ENCODE results near the gene KIAA1217.
"Not testable (repeated sequence)": the region's sequence is repeated elsewhere in the genome, so short reads cannot be mapped to it uniquely, and the experiment has no call there.

KIAA1217 gene

GRCh38 chr10:24331457-24331856 is 122.5 kb downstream of the KIAA1217 start:
- Mint-ChIP-seq H3K4me3 (no peak overlapping the region), H3K27me3 (no peaks in the 10 kb centered on the region), H3K36me3 (ENCODE audit: insufficient read depth) (no peaks in the 10 kb centered on the region), H3K9me3 (peaks cover 7 to 8% of the 10 kb centered on the region in 2 donors), H3K27ac (no peak overlapping the region), H3K4me1 (ENCODE audit: low read depth in 2 of 2) (no peaks in the 10 kb centered on the region)
- ATAC-seq (replicated peaks), result no peak
- no peak for DNase-seq

GRCh38 chr10:24333736-24334135 is 124.8 kb downstream of the KIAA1217 start:
- no peaks in the 10 kb centered on the region for H3K4me1 Mint-ChIP-seq (ENCODE audit: low read depth in 2 of 2)
- peaks cover 0 to 3% of the 10 kb centered on the region in 2 donors for H3K9me3 Mint-ChIP-seq
- no peak for ATAC-seq (replicated peaks)
- no peaks in the 10 kb centered on the region for H3K27me3 Mint-ChIP-seq
- DNase-seq, result no peak
- no peak overlapping the region for H3K4me3 Mint-ChIP-seq
- H3K36me3 Mint-ChIP-seq (ENCODE audit: insufficient read depth), result no peaks in the 10 kb centered on the region
- H3K27ac Mint-ChIP-seq, result no peak overlapping the region

GRCh38 chr10:24334279-24334939 is 125.5 kb downstream of the KIAA1217 start:
- ATAC-seq (replicated peaks), result no peak

GRCh38 chr10:24337723-24338122 is 128.8 kb downstream of the KIAA1217 start:
- not testable (repeated sequence) for H3K27ac Mint-ChIP-seq; H3K4me1 Mint-ChIP-seq (ENCODE audit: low read depth in 2 of 2); H3K27me3 Mint-ChIP-seq; H3K4me3 Mint-ChIP-seq; DNase-seq; ATAC-seq (replicated peaks); H3K9me3 Mint-ChIP-seq; H3K36me3 Mint-ChIP-seq (ENCODE audit: insufficient read depth)

More at GRCh38 chr10:24334279-24334939, 125.5 kb downstream of the KIAA1217 start:
- Mint-ChIP-seq H3K27me3 (no peaks in the 10 kb centered on the region), H3K36me3 (ENCODE audit: insufficient read depth) (no peaks in the 10 kb centered on the region), H3K9me3 (peaks cover 0 to 3% of the 10 kb centered on the region in 2 donors), H3K27ac (no peak overlapping the region), H3K4me1 (ENCODE audit: low read depth in 2 of 2) (no peaks in the 10 kb centered on the region), H3K4me3 (no peak overlapping the region)
- DNase-seq, result no peak

- H3K27ac Mint-ChIP-seq, result no peak overlapping the region
- DNase-seq, result no peak
Measured at GRCh38 chr10:24339387-24339786, 130.4 kb downstream of the KIAA1217 start.

GRCh38 chr10:24340446-24340845 is 131.5 kb downstream of the KIAA1217 start:
- DNase-seq (no peak), ATAC-seq (replicated peaks) (no peak)
- Mint-ChIP-seq H3K36me3 (ENCODE audit: insufficient read depth) (peaks cover 2% of the 10 kb centered on the region), H3K4me3 (no peak overlapping the region), H3K4me1 (ENCODE audit: low read depth in 2 of 2) (no peaks in the 10 kb centered on the region), H3K27me3 (no peaks in the 10 kb centered on the region), H3K27ac (no peak overlapping the region), H3K9me3 (peaks cover 7 to 8% of the 10 kb centered on the region in 2 donors)

More at GRCh38 chr10:24339387-24339786, 130.4 kb downstream of the KIAA1217 start:
- no peak for ATAC-seq (replicated peaks)
- Mint-ChIP-seq H3K9me3 (peaks cover 7 to 8% of the 10 kb centered on the region in 2 donors), H3K27me3 (no peaks in the 10 kb centered on the region), H3K4me1 (ENCODE audit: low read depth in 2 of 2) (no peaks in the 10 kb centered on the region), H3K4me3 (no peak overlapping the region), H3K36me3 (ENCODE audit: insufficient read depth) (no peaks in the 10 kb centered on the region)

- Mint-ChIP-seq H3K27ac (no peak overlapping the region), H3K4me1 (ENCODE audit: low read depth in 2 of 2) (no peaks in the 10 kb centered on the region)
- ATAC-seq (replicated peaks), result no peak
Measured at GRCh38 chr10:24340883-24341282, 131.9 kb downstream of the KIAA1217 start.

GRCh38 chr10:24341371-24341770 is 132.4 kb downstream of the KIAA1217 start:
- Mint-ChIP-seq H3K27ac (no peak overlapping the region), H3K4me1 (ENCODE audit: low read depth in 2 of 2) (no peaks in the 10 kb centered on the region), H3K4me3 (no peak overlapping the region), H3K36me3 (ENCODE audit: insufficient read depth) (peaks cover 2% of the 10 kb centered on the region), H3K27me3 (no peaks in the 10 kb centered on the region), H3K9me3 (peaks cover 7 to 8% of the 10 kb centered on the region in 2 donors)
- DNase-seq (no peak), ATAC-seq (replicated peaks) (no peak)

More at GRCh38 chr10:24340883-24341282, 131.9 kb downstream of the KIAA1217 start:
- Mint-ChIP-seq H3K4me3 (no peak overlapping the region), H3K27me3 (no peaks in the 10 kb centered on the region), H3K9me3 (peaks cover 7 to 8% of the 10 kb centered on the region in 2 donors), H3K36me3 (ENCODE audit: insufficient read depth) (peaks cover 2% of the 10 kb centered on the region)
- no peak for DNase-seq

- Mint-ChIP-seq H3K27ac (no peak overlapping the region), H3K36me3 (ENCODE audit: insufficient read depth) (peaks cover 2% of the 10 kb centered on the region), H3K9me3 (peaks cover 7 to 8% of the 10 kb centered on the region in 2 donors), H3K4me3 (no peak overlapping the region), H3K4me1 (ENCODE audit: low read depth in 2 of 2) (no peaks in the 10 kb centered on the region), H3K27me3 (no peaks in the 10 kb centered on the region)
- ATAC-seq (replicated peaks) (no peak), DNase-seq (no peak)
Measured at GRCh38 chr10:24341897-24342296, 133.0 kb downstream of the KIAA1217 start.

- Mint-ChIP-seq H3K4me1 (ENCODE audit: low read depth in 2 of 2) (no peaks in the 10 kb centered on the region), H3K4me3 (no peak overlapping the region), H3K36me3 (ENCODE audit: insufficient read depth) (peaks cover 2% of the 10 kb centered on the region), H3K27me3 (no peaks in the 10 kb centered on the region), H3K27ac (no peak overlapping the region), H3K9me3 (peaks cover 7 to 8% of the 10 kb centered on the region in 2 donors)
- ATAC-seq (replicated peaks) (no peak), DNase-seq (no peak)
Measured at GRCh38 chr10:24343686-24344085, 134.7 kb downstream of the KIAA1217 start.

DNA sequence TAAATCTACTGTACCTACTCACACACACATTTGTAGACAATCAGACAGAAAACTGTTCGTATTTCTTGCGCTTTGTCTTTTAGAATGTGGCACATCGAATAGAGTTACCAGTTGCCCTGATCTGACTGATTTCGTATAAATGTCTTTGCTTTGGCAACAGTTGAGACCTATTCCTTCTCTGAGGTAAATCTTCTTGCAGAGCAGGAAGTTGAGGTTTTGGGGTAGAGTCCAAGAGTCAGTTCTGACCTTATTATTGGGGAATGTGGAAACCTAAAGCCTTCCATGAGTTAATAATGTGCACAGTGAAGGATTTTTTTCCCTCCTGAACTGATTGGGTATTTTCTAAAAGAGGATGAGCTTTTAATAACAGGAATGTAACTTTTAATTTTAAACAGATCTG is 135.3 kb downstream of the KIAA1217 start:
- H3K4me1 Mint-ChIP-seq (ENCODE audit: low read depth in 2 of 2), result no peaks in the 10 kb centered on the region
- H3K36me3 Mint-ChIP-seq (ENCODE audit: insufficient read depth), result peaks cover 2% of the 10 kb centered on the region
- no peaks in the 10 kb centered on the region for H3K27me3 Mint-ChIP-seq
- no peak for ATAC-seq (replicated peaks)
- H3K27ac Mint-ChIP-seq, result no peak overlapping the region
- no peak for DNase-seq
- H3K9me3 Mint-ChIP-seq, result peaks cover 7 to 8% of the 10 kb centered on the region in 2 donors
- H3K4me3 Mint-ChIP-seq, result no peak overlapping the region

- ATAC-seq (replicated peaks) (no peak), DNase-seq (no peak)
- H3K9me3 Mint-ChIP-seq, result peaks cover 6 to 8% of the 10 kb centered on the region in 2 donors
- peaks cover 2% of the 10 kb centered on the region for H3K36me3 Mint-ChIP-seq (ENCODE audit: insufficient read depth)
- no peaks in the 10 kb centered on the region for H3K4me1 Mint-ChIP-seq (ENCODE audit: low read depth in 2 of 2)
- H3K27me3 Mint-ChIP-seq, result no peaks in the 10 kb centered on the region
- H3K27ac Mint-ChIP-seq, result no peak overlapping the region
- no peak overlapping the region for H3K4me3 Mint-ChIP-seq
Measured at GRCh38 chr10:24344695-24345463, 135.9 kb downstream of the KIAA1217 start.

GRCh38 chr10:24346877-24347519 is 138.1 kb downstream of the KIAA1217 start:
- Mint-ChIP-seq H3K9me3 (peaks cover 0 to 2% of the 10 kb centered on the region in 2 donors), H3K27me3 (no peaks in the 10 kb centered on the region), H3K4me1 (ENCODE audit: low read depth in 2 of 2) (no peaks in the 10 kb centered on the region), H3K27ac (no peak overlapping the region), H3K4me3 (no peak overlapping the region), H3K36me3 (ENCODE audit: insufficient read depth) (peaks cover 2% of the 10 kb centered on the region)
- no peak for DNase-seq
- no peak for ATAC-seq (replicated peaks)
